ENCODE results near the gene PPIE.

DNA sequence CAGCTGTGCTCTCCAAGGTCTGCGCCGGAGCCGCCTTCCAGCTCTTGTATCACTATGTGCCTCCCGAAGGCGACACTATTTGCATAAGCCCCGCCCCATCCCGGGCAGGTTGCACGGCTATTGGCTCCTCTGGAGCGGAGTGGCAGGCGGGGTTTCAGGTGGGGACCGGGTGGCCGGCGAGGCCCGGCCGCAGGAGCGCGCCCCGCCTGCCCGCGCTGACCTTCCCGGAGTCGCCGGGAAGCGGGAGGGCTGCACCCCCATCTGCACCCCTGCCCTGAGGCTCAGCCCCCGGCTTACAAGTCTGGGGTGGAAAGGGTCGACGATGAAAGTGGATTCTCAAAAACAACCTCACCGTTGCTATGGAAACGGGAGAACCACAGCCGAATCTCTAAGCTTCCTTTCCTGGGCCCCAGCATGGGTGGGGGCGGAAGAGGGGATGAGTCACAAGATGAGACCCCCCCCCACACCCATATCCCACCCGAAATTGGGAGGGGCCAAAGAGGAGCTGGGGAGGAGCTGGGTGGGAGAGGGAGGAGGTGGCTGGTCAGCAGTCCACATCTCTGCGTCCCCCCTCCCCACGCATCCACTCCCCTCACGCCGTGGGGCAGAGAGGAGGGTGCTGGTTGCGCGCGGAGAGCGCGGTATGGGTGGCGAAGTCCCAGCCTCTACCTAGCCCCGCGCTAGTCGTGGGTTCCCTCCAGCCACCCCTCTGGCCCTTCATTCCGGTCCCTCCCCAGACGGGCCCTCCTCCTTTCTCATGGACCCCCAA, 47.1 kb upstream of the PPIE start, which contains the start of gene HPCAL4:
- TF ChIP-seq POLR2A (IDR thresholded peaks at IDR 0.05): no peak
- TF ChIP-seq, protein P1, sequence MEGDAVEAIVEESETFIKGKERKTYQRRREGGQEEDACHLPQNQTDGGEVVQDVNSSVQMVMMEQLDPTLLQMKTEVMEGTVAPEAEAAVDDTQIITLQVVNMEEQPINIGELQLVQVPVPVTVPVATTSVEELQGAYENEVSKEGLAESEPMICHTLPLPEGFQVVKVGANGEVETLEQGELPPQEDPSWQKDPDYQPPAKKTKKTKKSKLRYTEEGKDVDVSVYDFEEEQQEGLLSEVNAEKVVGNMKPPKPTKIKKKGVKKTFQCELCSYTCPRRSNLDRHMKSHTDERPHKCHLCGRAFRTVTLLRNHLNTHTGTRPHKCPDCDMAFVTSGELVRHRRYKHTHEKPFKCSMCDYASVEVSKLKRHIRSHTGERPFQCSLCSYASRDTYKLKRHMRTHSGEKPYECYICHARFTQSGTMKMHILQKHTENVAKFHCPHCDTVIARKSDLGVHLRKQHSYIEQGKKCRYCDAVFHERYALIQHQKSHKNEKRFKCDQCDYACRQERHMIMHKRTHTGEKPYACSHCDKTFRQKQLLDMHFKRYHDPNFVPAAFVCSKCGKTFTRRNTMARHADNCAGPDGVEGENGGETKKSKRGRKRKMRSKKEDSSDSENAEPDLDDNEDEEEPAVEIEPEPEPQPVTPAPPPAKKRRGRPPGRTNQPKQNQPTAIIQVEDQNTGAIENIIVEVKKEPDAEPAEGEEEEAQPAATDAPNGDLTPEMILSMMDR (IDR thresholded peaks at IDR 0.05): no peak
- no peak for TF ChIP-seq POLR2AphosphoS5 (IDR thresholded peaks at IDR 0.05; ENCODE audit: insufficient read depth in 1 of 2, low read depth in 1 of 2)
